ENCODE measurements around the gene GPC2.
"Not testable (repeated sequence)": the region's sequence is repeated elsewhere in the genome, so short reads cannot be mapped to it uniquely, and the experiment has no call there.

Gene GPC2

DNA sequence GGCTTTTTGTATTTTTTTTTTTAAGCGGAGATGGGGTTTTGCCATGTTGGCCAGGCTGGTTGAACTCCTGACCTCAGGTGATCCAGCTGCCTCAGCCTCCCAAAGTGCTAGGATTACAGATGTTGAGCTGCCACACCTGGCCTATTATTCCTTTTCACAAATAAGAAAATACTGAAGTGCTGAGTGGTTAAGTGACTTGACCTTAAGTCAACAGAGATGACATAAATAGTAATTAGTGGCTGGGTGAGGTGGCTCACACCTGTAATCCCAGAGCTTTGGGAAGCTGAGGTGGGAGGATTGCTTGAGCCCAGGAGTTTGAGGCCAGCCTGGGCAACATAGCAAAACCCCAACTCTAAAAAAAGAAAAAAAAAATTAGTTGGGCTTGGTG is 47.0 kb downstream of the GPC2 start:
- H3K4me1 ChIP-seq (ENCODE audit: control insufficient read depth, insufficient read depth, low read length), result peaks cover 29% of the 10 kb centered on the region
- H3K27ac ChIP-seq (ENCODE audit: low read length); H3K27me3 ChIP-seq (ENCODE audit: control insufficient read depth in 1 of 2, insufficient read depth in 2 of 2, low read length in 2 of 2); H3K36me3 ChIP-seq (ENCODE audit: control insufficient read depth in 2 of 2, insufficient read depth in 2 of 2, low read length in 2 of 2); H3K9me3 ChIP-seq (ENCODE audit: control insufficient read depth in 2 of 2, low read length in 2 of 2); H3K9ac ChIP-seq (ENCODE audit: low read length in 2 of 2); H3K4me3 ChIP-seq (ENCODE audit: low read length in 2 of 2): not testable (repeated sequence)

DNA sequence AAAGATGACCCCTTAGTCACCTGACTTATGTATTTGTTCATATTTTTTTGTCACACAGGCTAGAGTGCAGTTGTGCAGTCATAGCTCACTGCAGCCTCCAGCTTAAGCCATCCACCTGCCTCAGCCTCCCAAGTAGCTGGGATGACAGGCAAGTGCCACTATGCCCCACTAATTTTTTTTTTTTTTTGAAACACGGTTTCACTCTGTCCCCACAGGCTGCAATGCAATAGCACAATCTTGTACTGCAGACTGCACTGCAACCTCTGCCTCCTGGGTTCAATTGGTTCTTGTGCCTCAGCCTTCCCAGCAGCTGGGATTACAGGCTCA is 48.6 kb downstream of the GPC2 start:
- Histone ChIP-seq H3K36me3 (ENCODE audit: control insufficient read depth in 2 of 2, insufficient read depth in 2 of 2, low read length in 2 of 2) (peaks cover 0 to 7% of the 10 kb centered on the region in 2 donors), H3K9me3 (ENCODE audit: control insufficient read depth in 2 of 2, low read length in 2 of 2) (no peaks in the 10 kb centered on the region), H3K4me3 (ENCODE audit: low read length in 2 of 2) (peak overlapping the region in 1 of 2 donors; percentile 94), H3K9ac (ENCODE audit: low read length in 2 of 2) (peak overlapping the region in 1 of 2 donors; percentile 29), H3K27me3 (ENCODE audit: control insufficient read depth in 1 of 2, insufficient read depth in 2 of 2, low read length in 2 of 2) (no peaks in the 10 kb centered on the region), H3K27ac (ENCODE audit: low read length) (no peak overlapping the region), H3K4me1 (ENCODE audit: control insufficient read depth, insufficient read depth, low read length) (peaks cover 29% of the 10 kb centered on the region)

DNA sequence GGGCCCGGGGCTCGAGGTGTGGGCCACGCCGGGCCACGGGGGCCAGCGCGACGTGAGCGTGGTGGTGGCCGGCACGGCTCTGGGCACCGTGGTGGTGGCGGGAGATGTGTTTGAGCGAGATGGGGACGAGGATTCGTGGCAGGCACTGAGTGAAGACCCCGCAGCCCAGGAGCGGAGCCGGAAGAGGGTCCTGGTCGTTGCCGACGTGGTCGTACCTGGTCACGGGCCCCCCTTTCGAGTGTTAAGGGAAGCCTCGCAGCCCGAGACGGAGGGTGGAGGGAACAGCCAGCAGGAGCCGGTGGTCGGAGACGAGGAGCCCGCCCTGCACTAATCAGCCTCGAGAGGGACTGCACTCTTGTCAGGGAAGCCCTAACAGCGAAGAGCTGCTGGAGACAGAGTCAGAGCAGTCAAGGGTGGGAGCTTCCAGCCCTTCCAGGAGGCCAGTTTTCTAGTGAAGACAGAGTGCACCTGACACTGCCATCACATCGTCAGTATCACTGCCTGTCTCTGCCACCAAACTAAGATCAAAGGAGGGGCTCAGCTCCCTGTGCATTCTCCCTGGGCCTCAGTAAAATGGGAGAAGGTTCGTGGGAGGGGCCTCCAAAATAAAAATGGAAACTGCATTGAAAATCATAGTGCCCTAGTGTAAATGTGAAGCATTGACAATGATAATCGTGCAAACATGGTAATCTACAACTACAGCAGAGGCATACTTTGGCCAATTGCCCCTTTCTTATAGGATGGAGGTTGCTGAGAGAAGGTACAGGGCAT is 49.1 kb downstream of the GPC2 start:
- H3K9ac ChIP-seq (ENCODE audit: low read length in 2 of 2), result peak overlapping the region; percentile 95 to 97
- H3K27ac ChIP-seq (ENCODE audit: low read length), result peak overlapping the region; percentile 97
- peaks cover 29% of the 10 kb centered on the region for H3K4me1 ChIP-seq (ENCODE audit: control insufficient read depth, insufficient read depth, low read length)
- H3K27me3 ChIP-seq (ENCODE audit: control insufficient read depth in 1 of 2, insufficient read depth in 2 of 2, low read length in 2 of 2), result no peaks in the 10 kb centered on the region
- H3K9me3 ChIP-seq (ENCODE audit: control insufficient read depth in 2 of 2, low read length in 2 of 2), result no peaks in the 10 kb centered on the region
- H3K36me3 ChIP-seq (ENCODE audit: control insufficient read depth in 2 of 2, insufficient read depth in 2 of 2, low read length in 2 of 2), result peaks cover 0 to 7% of the 10 kb centered on the region in 2 donors
- H3K4me3 ChIP-seq (ENCODE audit: low read length in 2 of 2), result peak overlapping the region; percentile 94 to 96

DNA sequence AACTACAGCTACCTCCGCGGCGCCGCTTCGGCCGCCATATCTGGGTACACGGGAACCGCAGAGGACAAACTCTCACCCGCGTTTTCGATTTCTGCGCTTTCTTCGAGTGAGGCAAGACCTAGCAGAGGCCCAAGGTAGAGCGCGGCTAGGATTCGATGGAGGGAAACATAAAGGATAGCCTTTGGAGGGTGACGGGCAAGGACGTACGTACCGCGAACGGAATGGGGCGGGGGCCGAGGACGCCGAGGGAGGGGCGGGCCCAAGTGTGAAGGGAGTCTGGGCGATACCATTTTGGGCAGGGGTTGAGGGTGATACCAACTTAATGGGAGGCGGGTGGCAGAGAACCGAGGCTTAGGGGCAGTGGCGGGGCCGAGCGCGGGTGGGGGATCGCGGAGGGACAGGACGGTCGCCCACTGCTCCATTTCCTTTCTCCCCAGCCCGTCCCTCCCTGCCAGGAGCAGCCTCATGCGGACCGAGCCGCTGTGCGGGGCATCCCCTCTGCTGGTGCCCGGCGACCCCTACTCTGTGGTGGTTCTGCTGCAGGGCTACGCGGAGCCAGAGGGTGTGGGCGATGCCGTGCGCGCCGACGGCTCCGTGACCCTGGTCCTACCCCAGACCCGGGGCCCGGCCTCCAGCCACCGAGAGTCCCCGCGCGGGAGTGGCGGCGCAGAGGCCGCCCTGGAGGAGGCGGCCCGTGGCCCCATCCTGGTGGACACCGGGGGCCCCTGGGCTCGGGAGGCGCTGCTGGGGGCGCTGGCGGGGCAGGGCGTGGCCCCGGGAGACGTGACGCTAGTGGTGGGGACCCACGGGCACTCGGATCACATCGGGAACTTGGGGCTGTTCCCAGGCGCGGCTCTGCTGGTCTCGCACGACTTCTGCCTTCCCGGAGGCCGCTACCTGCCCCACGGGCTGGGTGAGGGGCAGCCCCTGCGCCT is 50.0 kb downstream of the GPC2 start, which contains the start of gene MBLAC1:
MBLAC1 (plus strand) TSS at position 37 of the 935 bp plus-strand sequence; CDS start at position 466, 429 bp downstream.
- Histone ChIP-seq H3K9ac (ENCODE audit: low read length in 2 of 2) (peak within 1 kb of the TSS; percentile 95 to 97), H3K4me1 (ENCODE audit: control insufficient read depth, insufficient read depth, low read length) (peaks cover 32% of the 10 kb centered on the region), H3K27ac (ENCODE audit: low read length) (peak within 1 kb of the TSS; percentile 97), H3K4me3 (ENCODE audit: low read length in 2 of 2) (peak within 1 kb of the TSS; percentile 94 to 96), H3K27me3 (ENCODE audit: control insufficient read depth in 1 of 2, insufficient read depth in 2 of 2, low read length in 2 of 2) (no peaks in the 10 kb centered on the region), H3K36me3 (ENCODE audit: control insufficient read depth in 2 of 2, insufficient read depth in 2 of 2, low read length in 2 of 2) (peaks cover 2 to 7% of the 10 kb centered on the region in 2 donors), H3K9me3 (ENCODE audit: control insufficient read depth in 2 of 2, low read length in 2 of 2) (no peaks in the 10 kb centered on the region)

DNA sequence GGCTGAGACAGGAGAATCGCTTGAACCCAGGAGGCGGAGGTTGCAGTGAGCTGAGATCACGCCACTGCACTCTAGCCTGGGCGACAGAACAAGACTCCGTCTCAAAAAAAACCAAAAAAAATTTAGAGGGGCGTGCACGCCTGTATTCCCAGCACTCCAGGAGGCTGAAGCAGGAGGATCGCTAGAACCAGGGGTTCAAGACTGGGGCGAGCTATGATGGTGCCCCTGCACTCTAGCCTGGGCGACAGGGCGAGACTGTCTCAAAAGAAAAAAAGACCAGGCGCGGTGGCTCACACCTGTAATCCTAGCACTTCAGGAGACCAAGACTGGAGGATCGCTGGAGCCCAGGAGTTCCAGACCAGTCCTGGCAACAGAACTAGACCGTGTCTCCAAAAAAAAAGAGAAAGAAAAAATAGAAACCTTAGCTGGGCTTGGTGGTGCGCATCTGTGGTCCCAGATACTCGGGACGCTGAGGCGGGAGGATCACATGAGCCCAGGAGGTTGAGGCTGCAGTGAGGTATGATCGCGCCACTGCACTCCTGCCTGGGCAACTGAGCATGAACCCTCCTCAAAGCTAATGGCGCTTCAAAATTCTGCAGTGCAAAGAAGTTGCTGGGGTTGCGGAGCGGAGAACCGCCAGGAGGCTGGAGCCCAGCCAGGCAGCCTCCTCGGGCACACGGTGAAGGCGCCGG is 50.8 kb downstream of the GPC2 start:
- Histone ChIP-seq H3K4me3 (ENCODE audit: low read length in 2 of 2) (peak overlapping the region; percentile 94 to 96), H3K36me3 (ENCODE audit: control insufficient read depth in 2 of 2, insufficient read depth in 2 of 2, low read length in 2 of 2) (peaks cover 2 to 7% of the 10 kb centered on the region in 2 donors), H3K9ac (ENCODE audit: low read length in 2 of 2) (peak overlapping the region; percentile 95 to 97), H3K27ac (ENCODE audit: low read length) (peak overlapping the region; percentile 97), H3K9me3 (ENCODE audit: control insufficient read depth in 2 of 2, low read length in 2 of 2) (no peaks in the 10 kb centered on the region), H3K4me1 (ENCODE audit: control insufficient read depth, insufficient read depth, low read length) (peaks cover 36% of the 10 kb centered on the region), H3K27me3 (ENCODE audit: control insufficient read depth in 1 of 2, insufficient read depth in 2 of 2, low read length in 2 of 2) (no peaks in the 10 kb centered on the region)

DNA sequence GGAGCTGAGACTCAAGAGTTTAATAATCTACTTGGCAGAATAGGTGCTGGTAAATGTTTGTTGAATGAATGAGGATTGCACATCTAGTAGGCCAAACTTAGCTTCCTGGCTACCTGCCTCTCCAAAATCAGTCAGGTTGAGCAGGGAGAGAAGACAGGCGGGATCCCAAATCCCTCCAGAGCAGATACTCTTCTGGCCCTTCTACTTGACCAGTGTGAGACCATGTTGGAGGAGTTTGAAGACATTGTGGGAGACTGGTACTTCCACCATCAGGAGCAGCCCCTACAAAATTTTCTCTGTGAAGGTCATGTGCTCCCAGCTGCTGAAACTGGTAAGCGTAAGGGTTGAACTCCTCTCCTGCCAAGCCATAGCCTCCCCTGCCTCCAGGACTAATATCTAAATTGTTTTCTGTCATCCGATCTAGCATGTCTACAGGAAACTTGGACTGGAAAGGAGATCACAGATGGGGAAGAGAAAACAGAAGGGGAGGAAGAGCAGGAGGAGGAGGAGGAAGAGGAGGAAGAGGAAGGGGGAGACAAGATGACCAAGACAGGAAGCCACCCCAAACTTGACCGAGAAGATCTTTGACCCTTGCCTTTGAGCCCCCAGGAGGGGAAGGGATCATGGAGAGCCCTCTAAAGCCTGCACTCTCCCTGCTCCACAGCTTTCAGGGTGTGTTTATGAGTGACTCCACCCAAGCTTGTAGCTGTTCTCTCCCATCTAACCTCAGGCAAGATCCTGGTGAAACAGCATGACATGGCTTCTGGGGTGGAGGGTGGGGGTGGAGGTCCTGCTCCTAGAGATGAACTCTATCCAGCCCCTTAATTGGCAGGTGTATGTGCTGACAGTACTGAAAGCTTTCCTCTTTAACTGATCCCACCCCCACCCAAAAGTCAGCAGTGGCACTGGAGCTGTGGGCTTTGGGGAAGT is 52.6 kb downstream of the GPC2 start:
- no peak overlapping the region for H3K4me3 ChIP-seq (ENCODE audit: low read length in 2 of 2)
- H3K27ac ChIP-seq (ENCODE audit: low read length), result no peak overlapping the region
- H3K9ac ChIP-seq (ENCODE audit: low read length in 2 of 2), result no peak overlapping the region
- no peaks in the 10 kb centered on the region for H3K27me3 ChIP-seq (ENCODE audit: control insufficient read depth in 1 of 2, insufficient read depth in 2 of 2, low read length in 2 of 2)
- H3K9me3 ChIP-seq (ENCODE audit: control insufficient read depth in 2 of 2, low read length in 2 of 2), result no peaks in the 10 kb centered on the region
- peaks cover 41% of the 10 kb centered on the region for H3K4me1 ChIP-seq (ENCODE audit: control insufficient read depth, insufficient read depth, low read length)
- peaks cover 2 to 7% of the 10 kb centered on the region in 2 donors for H3K36me3 ChIP-seq (ENCODE audit: control insufficient read depth in 2 of 2, insufficient read depth in 2 of 2, low read length in 2 of 2)

DNA sequence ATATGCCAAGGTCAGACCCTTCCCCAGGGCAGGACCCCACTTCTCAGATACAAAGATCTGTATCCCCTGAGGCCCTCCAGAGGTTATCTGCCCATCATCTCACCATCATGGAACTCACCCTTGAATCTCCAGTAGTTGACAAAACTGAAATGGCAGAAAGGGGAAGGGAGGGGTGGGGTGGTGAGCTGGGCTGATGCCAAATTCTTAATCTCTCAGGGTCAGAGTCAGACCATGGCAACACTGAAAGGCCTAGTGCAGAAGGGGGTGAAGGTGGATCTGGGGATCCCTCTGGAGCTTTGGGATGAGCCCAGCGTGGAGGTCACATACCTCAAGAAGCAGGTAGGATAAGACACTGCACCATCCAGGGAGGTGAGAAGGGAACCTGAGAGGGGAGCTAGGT is 54.6 kb downstream of the GPC2 start:
- peaks cover 40% of the 10 kb centered on the region for H3K4me1 ChIP-seq (ENCODE audit: control insufficient read depth, insufficient read depth, low read length)
- H3K27me3 ChIP-seq (ENCODE audit: control insufficient read depth in 1 of 2, insufficient read depth in 2 of 2, low read length in 2 of 2), result no peaks in the 10 kb centered on the region
- no peak overlapping the region for H3K27ac ChIP-seq (ENCODE audit: low read length)
- peaks cover 2 to 7% of the 10 kb centered on the region in 2 donors for H3K36me3 ChIP-seq (ENCODE audit: control insufficient read depth in 2 of 2, insufficient read depth in 2 of 2, low read length in 2 of 2)
- H3K9me3 ChIP-seq (ENCODE audit: control insufficient read depth in 2 of 2, low read length in 2 of 2), result no peaks in the 10 kb centered on the region
- H3K9ac ChIP-seq (ENCODE audit: low read length in 2 of 2), result no peak overlapping the region
- no peak overlapping the region for H3K4me3 ChIP-seq (ENCODE audit: low read length in 2 of 2)

DNA sequence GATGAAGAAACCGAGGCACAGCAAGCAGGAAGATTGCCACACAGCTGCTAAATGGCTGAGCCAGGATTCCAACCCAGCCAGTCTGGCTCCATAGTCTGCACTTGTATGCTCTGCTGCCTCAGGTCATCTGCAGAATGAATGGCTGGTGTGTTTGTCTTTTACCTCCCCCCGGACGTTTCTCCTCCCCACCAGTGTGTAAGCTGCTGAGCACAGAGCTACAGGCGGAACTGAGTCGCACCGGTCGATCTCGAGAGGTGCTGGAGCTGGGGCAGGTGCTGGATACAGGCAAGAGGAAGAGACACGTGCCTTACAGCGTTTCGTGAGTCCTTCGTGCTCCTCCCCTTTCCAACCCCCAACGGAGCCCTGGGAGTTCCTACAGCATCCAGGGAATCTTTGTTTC is 55.1 kb downstream of the GPC2 start:
- no peak overlapping the region for H3K27ac ChIP-seq (ENCODE audit: low read length)
- H3K9ac ChIP-seq (ENCODE audit: low read length in 2 of 2), result no peak overlapping the region
- peaks cover 36% of the 10 kb centered on the region for H3K4me1 ChIP-seq (ENCODE audit: control insufficient read depth, insufficient read depth, low read length)
- peaks cover 2 to 7% of the 10 kb centered on the region in 2 donors for H3K36me3 ChIP-seq (ENCODE audit: control insufficient read depth in 2 of 2, insufficient read depth in 2 of 2, low read length in 2 of 2)
- H3K9me3 ChIP-seq (ENCODE audit: control insufficient read depth in 2 of 2, low read length in 2 of 2), result no peaks in the 10 kb centered on the region
- no peak overlapping the region for H3K4me3 ChIP-seq (ENCODE audit: low read length in 2 of 2)
- H3K27me3 ChIP-seq (ENCODE audit: control insufficient read depth in 1 of 2, insufficient read depth in 2 of 2, low read length in 2 of 2), result no peaks in the 10 kb centered on the region

DNA sequence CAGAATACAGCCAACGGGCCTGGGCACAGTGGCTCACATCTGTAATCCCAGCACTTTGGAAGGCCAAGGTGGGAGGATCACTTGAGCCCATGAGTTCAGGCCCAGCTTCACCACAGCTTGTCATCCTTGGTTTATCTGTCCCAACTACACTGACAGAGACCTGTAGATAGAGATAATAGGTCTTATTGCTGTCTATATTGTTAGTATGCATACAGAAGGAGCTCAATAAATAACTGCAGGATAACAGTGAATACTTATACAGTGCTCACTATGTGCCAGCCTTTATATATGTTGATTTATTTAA is 56.5 kb downstream of the GPC2 start:
- no peaks in the 10 kb centered on the region for H3K9me3 ChIP-seq (ENCODE audit: control insufficient read depth in 2 of 2, low read length in 2 of 2)
- H3K4me3 ChIP-seq (ENCODE audit: low read length in 2 of 2), result peak overlapping the region; percentile 84 to 97
- peak overlapping the region; percentile 82 for H3K27ac ChIP-seq (ENCODE audit: low read length)
- H3K36me3 ChIP-seq (ENCODE audit: control insufficient read depth in 2 of 2, insufficient read depth in 2 of 2, low read length in 2 of 2), result peaks cover 2 to 7% of the 10 kb centered on the region in 2 donors
- peaks cover 28% of the 10 kb centered on the region for H3K4me1 ChIP-seq (ENCODE audit: control insufficient read depth, insufficient read depth, low read length)
- H3K9ac ChIP-seq (ENCODE audit: low read length in 2 of 2), result peak overlapping the region in 1 of 2 donors; percentile 21
- H3K27me3 ChIP-seq (ENCODE audit: control insufficient read depth in 1 of 2, insufficient read depth in 2 of 2, low read length in 2 of 2), result no peaks in the 10 kb centered on the region

All from stomach smooth muscle (tissue), 2 donors.